Left lung (tissue), 10 donors: Measurements from ENCODE around the gene PPCDC. TPM values are rescaled to one million over a fixed set of nuclear protein-coding genes. Genes with fewer than 3 reads are reported as not detected.
A peak's percentile ranks its signal among the peaks of the same experiment; 100 is the strongest.

Experiments used
- ATAC-seq: fragments of 200-7000 bp; cut with Tn5 transposase; one replicate; pipeline ENCODE4 v1.9.1; 2020; ENCODE audit warnings: moderate library complexity
- DNase-seq, 4 donors: peaks; one replicate each; pipeline ENCODE4 v3.0.0-alpha.2; 2013 to 2020
- H3K27ac ChIP-seq, 2 donors: fragments of 200-600 bp; sonication (generic) in 1 of 2; one replicate each; pipeline versions ENCODE4 v1.5.0 to v1.8.0; 2020 to 2021
- H3K27me3 ChIP-seq, 2 donors: fragments of 200-600 bp; sonication (generic) in 1 of 2; one replicate each; pipeline versions ENCODE4 v1.5.0 to v1.8.0; 2020 to 2021
- H3K36me3 ChIP-seq, 2 donors: fragments of 200-600 bp; sonication (generic) in 1 of 2; one replicate each; pipeline versions ENCODE4 v1.5.0 to v1.8.0; 2020 to 2021
- H3K4me1 ChIP-seq, 2 donors: fragments of 200-600 bp; one replicate each; pipeline ENCODE4 v1.8.0; 2021
- H3K4me3 ChIP-seq, 2 donors: fragments of 200-600 bp; sonication (generic) in 1 of 2; one replicate each; pipeline versions ENCODE4 v1.5.0 to v1.8.0; 2020 to 2021; ENCODE audit warnings: mild to moderate bottlenecking in 1 of 2
- H3K9me3 ChIP-seq, 2 donors: fragments of 200-600 bp; sonication (generic) in 1 of 2; one replicate each; pipeline versions ENCODE4 v1.5.0 to v1.8.0; 2020 to 2021
- intact Hi-C, 2 donors: fragments of 100-400 bp; cut with DNase I; formaldehyde crosslinking; loops; one replicate each; pipeline versions ENCODE4 v1.11.2 to v1.14.2; 2022
- polyA plus RNA-seq, 6 donors: library from polyadenylated mRNA; unstranded; fragments of 120-200 nt; gene quantifications; one replicate each; pipeline ENCODE4 v1.2.1, GENCODE V29; 2013; ENCODE audit not compliant: insufficient read length in 6 of 6
- total RNA-seq, 2 donors: library from RNA; stranded (reverse); fragmentation: NEBNext Ultra II Directional; extraction: Animal tissue kit (Norgen Biotek cat#: 25700); gene quantifications; one replicate each; pipeline ENCODE4 v1.2.1, GENCODE V29; 2021
- TF ChIP-seq, protein P1 (sequence below), 2 donors: fragments of 200-600 bp; sonication (generic) in 1 of 2; IDR thresholded peaks; one replicate each; pipeline versions ENCODE4 v1.5.0 to v1.8.0; 2021; ENCODE audit warnings: antibody characterized with exemption in 2 of 2
- donor health status: DM: no; HTN: yes; CAD: no.
- donor health status: DM: no; HTN: no; CAD: no.

Gene PPCDC
- total and polyA plus RNA-seq, 8 donors, result 9.4 to 19.0 (median 12.3) TPM

DNA sequence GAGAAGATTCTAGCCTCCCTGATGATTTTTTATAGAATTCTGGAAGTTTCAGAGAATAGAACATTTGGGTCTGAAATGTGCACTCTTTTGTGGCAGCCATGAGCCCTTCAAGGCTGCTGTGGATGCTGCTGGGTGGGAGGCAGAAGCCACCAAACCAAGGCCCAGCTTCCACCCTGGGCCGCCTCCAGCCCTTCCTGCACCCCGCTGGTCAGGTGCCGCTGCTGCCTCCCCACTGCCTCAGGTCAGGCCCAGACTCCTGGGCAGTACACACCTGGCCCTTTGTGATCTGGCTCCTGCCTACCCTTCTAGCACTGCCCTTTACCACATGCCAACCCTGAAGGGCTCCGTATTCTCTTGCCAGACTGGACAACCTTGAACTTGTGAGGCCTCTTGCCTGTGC, 28.3 kb downstream of the PPCDC start:
- Histone ChIP-seq H3K9me3 (no peaks in the 10 kb centered on the region), H3K27ac (no peak overlapping the region), H3K4me1 (peaks cover 23 to 49% of the 10 kb centered on the region in 2 donors), H3K27me3 (no peaks in the 10 kb centered on the region), H3K36me3 (no peaks in the 10 kb centered on the region), H3K4me3 (no peak overlapping the region)
- no peak for DNase-seq
- TF ChIP-seq, protein P1, sequence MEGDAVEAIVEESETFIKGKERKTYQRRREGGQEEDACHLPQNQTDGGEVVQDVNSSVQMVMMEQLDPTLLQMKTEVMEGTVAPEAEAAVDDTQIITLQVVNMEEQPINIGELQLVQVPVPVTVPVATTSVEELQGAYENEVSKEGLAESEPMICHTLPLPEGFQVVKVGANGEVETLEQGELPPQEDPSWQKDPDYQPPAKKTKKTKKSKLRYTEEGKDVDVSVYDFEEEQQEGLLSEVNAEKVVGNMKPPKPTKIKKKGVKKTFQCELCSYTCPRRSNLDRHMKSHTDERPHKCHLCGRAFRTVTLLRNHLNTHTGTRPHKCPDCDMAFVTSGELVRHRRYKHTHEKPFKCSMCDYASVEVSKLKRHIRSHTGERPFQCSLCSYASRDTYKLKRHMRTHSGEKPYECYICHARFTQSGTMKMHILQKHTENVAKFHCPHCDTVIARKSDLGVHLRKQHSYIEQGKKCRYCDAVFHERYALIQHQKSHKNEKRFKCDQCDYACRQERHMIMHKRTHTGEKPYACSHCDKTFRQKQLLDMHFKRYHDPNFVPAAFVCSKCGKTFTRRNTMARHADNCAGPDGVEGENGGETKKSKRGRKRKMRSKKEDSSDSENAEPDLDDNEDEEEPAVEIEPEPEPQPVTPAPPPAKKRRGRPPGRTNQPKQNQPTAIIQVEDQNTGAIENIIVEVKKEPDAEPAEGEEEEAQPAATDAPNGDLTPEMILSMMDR (IDR thresholded peaks at IDR 0.05), result no peak
- intact Hi-C loops, result no loop called here
- no peak for ATAC-seq

DNA sequence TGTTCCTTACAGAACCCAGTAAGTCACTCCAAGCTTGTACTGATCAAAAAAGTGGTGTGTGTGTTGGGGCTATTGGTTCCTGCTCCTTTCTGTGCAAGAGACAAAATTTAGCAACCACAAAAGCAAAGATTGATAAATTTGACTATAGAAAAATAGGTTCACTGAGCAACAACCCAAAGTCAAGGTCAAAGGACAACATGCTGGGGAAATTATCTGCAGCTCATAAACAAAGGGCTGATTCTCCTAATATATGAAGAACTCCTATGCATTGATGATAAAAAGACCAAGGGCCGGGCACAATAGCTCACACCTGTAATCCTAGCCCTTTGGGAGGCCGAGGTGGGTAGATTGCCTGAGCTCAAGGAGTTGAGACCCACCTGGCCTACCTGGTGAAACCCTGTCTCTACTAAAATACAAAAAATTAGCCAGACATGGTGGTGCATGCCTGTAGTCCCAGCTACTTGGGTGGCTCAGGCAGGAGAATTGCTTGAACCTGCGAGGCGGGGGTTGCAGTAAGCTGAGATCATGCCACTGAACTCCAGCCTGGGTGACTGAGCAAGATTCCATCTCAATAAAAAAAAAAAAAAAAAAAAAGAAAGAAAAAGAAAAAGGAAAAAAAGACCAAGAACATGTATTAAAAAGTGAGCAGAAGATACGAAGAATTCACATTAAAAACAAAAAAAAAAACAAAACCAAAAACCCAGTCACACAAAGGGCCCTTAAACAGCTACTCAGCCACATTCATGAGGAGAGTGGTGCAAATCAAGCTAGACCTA, 29.8 kb downstream of the PPCDC start:
- Histone ChIP-seq H3K36me3 (no peaks in the 10 kb centered on the region), H3K4me3 (no peak overlapping the region), H3K27me3 (no peaks in the 10 kb centered on the region), H3K4me1 (peaks cover 12 to 40% of the 10 kb centered on the region in 2 donors), H3K27ac (no peak overlapping the region), H3K9me3 (no peaks in the 10 kb centered on the region)
- intact Hi-C loops, result no loop called here
- ATAC-seq (no peak), DNase-seq (no peak)
- TF ChIP-seq, protein P1 (IDR thresholded peaks at IDR 0.05), result no peak

DNA sequence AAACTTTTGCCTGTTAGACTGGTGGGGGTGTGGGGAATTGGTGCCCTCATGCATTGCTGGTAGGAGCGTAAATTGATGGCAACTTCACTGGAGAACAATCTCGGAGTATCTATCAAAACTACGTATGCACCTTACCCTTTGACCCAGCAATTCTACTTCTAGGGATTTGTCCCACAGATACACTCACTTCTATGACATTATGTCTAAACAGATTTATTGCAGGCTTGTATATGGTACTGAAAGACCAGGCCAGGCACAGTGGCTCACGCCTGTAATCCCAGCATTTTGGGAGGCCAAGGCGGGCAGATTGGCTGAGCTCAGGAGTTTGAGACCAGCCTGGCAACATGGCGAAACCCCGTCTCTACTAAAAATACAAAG, 30.3 kb downstream of the PPCDC start:
- Histone ChIP-seq H3K27me3 (no peaks in the 10 kb centered on the region), H3K9me3 (no peaks in the 10 kb centered on the region), H3K27ac (no peak overlapping the region), H3K4me1 (peaks cover 11 to 38% of the 10 kb centered on the region in 2 donors), H3K4me3 (no peak overlapping the region), H3K36me3 (no peaks in the 10 kb centered on the region)
- TF ChIP-seq, protein P1 (IDR thresholded peaks at IDR 0.05), result no peak
- no peak for ATAC-seq
- no peak for DNase-seq
- intact Hi-C loops, result no loop called here

DNA sequence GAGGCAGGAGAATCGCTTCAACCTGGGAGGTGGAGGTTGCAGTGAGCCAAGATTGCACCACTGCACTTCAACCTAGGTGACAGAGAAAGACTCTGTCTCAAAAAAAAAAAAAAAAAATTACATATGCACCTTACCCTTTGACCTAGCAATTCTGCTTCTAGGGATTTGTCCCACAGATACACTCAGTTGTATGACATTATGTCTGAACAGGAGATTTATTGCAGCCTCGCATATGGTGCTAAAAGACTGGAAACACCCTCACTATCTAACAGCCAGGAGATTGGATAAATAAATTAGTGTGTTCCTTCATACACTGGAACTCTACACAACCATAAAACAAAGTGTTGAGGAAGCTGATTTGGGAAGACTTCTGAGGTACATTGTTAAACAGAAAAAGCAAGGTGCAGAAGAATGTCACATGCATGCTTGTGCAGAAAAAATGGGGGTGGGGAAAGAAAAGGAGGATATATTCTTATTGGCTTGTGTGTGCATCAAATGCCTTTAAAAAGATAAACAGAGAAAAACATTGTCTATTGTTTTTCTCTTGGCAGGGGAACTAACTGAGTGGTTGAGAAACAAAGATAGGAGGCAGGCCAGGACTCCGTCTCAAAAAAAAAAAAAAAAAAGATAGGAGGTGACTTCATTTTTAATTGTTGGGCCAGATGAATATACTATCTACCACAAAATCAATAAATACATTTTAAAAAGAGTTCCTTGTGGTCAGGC, 30.9 kb downstream of the PPCDC start:
- peaks cover 5 to 32% of the 10 kb centered on the region in 2 donors for H3K4me1 ChIP-seq
- no peak for ATAC-seq
- H3K36me3 ChIP-seq, result no peaks in the 10 kb centered on the region
- no peak for DNase-seq
- no peaks in the 10 kb centered on the region for H3K9me3 ChIP-seq
- H3K27ac ChIP-seq, result peak overlapping the region in 1 of 2 donors; percentile 37
- intact Hi-C loops, result no loop called here
- no peaks in the 10 kb centered on the region for H3K27me3 ChIP-seq
- TF ChIP-seq, protein P1 (IDR thresholded peaks at IDR 0.05), result no peak
- H3K4me3 ChIP-seq, result no peak overlapping the region

GRCh38 chr15:75056036-75056435, 32.6 kb downstream of the PPCDC start:
- intact Hi-C loops, result no loop called here
- TF ChIP-seq, protein P1 (IDR thresholded peaks at IDR 0.05), result no peak
- no peaks in the 10 kb centered on the region for H3K27me3 ChIP-seq
- DNase-seq (no peak), ATAC-seq (no peak)
- no peaks in the 10 kb centered on the region for H3K9me3 ChIP-seq
- H3K4me1 ChIP-seq, result peaks cover 0 to 27% of the 10 kb centered on the region in 2 donors
- H3K4me3 ChIP-seq, result no peak overlapping the region
- H3K27ac ChIP-seq, result no peak overlapping the region
- no peaks in the 10 kb centered on the region for H3K36me3 ChIP-seq
